ENCODE data around the gene FBXW2.

- TF ChIP-seq, protein P1, sequence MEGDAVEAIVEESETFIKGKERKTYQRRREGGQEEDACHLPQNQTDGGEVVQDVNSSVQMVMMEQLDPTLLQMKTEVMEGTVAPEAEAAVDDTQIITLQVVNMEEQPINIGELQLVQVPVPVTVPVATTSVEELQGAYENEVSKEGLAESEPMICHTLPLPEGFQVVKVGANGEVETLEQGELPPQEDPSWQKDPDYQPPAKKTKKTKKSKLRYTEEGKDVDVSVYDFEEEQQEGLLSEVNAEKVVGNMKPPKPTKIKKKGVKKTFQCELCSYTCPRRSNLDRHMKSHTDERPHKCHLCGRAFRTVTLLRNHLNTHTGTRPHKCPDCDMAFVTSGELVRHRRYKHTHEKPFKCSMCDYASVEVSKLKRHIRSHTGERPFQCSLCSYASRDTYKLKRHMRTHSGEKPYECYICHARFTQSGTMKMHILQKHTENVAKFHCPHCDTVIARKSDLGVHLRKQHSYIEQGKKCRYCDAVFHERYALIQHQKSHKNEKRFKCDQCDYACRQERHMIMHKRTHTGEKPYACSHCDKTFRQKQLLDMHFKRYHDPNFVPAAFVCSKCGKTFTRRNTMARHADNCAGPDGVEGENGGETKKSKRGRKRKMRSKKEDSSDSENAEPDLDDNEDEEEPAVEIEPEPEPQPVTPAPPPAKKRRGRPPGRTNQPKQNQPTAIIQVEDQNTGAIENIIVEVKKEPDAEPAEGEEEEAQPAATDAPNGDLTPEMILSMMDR (IDR thresholded peaks at IDR 0.05), result no peak
- no peak for TF ChIP-seq TEAD4 (IDR thresholded peaks at IDR 0.05; ENCODE audit: borderline replicate concordance, insufficient read depth)
- TF ChIP-seq FOXM1 (IDR thresholded peaks at IDR 0.05; ENCODE audit: low read depth), result no peak
- TF ChIP-seq RCOR1 (IDR thresholded peaks at IDR 0.05; ENCODE audit: low read length), result no peak
- no peak for TF ChIP-seq GABPA (IDR thresholded peaks at IDR 0.05; ENCODE audit: low read depth)
- TF ChIP-seq YY1 (IDR thresholded peaks at IDR 0.05; ENCODE audit: low read depth), result no peak
Measured at GRCh38 chr9:120718316-120718715, 74.9 kb downstream of the FBXW2 start.
